Epithelial cell of proximal tubule (primary cell): ENCODE measurements around the gene VAC14. TPM values are rescaled to one million over a fixed set of nuclear protein-coding genes. Genes with fewer than 3 reads are reported as not detected.

Experiments used
- DNase-seq: peaks from one replicate; pipeline ENCODE4 v3.0.0-alpha.2; 2011; ENCODE audit warnings: low read depth
- H3K4me3 ChIP-seq: 2 replicates; pipeline ENCODE4 v1.5.1; 2011; ENCODE audit warnings: low read depth, mild to moderate bottlenecking, low read length
- total RNA-seq: library from RNA; depleted of rRNA; stranded (reverse); fragments of >200 nt; gene quantifications from 2 replicates; pipeline ENCODE4 v1.2.3, GENCODE V29; 2015
- TF ChIP-seq, protein P1 (sequence below): conservative IDR thresholded peaks from 2 replicates; pipeline ENCODE4 v1.5.1; 2012; ENCODE audit warnings: low read depth, mild to moderate bottlenecking, low read length

Gene VAC14
- total RNA-seq, 1 donor from 2014 or later: 32.5 TPM

DNA sequence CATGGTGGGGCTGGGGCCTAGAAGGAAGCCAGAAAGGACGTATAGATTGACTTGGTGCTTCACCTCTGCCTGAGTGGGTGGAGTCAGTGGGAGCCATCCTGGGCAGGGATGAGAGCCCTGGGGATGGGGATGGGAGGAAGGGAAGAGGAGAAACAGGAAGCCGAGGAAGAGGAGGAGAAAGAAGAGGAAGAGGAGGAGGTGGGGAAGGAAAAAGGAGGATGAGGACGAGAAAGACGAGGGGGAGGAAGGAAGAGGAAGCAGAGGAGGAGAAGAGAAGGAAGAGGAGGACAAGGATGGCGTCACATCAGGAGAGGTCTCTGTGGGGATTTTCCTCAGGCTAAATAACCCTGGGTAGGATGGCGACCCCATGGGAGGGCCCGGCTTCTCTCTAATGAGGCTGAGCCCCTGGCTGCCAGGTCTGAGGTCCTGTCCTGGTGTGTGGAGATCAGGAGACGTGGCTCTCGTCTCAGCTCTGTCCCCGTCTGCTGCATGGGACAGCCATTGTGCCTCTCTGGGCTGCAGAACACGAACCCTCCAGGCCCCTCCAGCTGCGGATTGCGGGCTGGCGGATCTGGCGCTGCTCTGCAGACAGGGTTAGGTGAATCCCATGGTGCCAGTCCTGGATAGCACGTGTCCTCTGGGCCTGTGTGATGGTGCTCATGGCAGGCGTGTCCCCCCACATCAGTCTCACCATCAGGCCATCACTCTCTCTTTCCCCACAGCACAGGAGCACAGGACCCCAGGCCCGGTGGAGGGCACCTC, 79.6 kb downstream of the VAC14 start:
- DNase-seq: no peak
- TF ChIP-seq, protein P1, sequence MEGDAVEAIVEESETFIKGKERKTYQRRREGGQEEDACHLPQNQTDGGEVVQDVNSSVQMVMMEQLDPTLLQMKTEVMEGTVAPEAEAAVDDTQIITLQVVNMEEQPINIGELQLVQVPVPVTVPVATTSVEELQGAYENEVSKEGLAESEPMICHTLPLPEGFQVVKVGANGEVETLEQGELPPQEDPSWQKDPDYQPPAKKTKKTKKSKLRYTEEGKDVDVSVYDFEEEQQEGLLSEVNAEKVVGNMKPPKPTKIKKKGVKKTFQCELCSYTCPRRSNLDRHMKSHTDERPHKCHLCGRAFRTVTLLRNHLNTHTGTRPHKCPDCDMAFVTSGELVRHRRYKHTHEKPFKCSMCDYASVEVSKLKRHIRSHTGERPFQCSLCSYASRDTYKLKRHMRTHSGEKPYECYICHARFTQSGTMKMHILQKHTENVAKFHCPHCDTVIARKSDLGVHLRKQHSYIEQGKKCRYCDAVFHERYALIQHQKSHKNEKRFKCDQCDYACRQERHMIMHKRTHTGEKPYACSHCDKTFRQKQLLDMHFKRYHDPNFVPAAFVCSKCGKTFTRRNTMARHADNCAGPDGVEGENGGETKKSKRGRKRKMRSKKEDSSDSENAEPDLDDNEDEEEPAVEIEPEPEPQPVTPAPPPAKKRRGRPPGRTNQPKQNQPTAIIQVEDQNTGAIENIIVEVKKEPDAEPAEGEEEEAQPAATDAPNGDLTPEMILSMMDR: no peak
- H3K4me3 ChIP-seq: no peak overlapping the region

DNA sequence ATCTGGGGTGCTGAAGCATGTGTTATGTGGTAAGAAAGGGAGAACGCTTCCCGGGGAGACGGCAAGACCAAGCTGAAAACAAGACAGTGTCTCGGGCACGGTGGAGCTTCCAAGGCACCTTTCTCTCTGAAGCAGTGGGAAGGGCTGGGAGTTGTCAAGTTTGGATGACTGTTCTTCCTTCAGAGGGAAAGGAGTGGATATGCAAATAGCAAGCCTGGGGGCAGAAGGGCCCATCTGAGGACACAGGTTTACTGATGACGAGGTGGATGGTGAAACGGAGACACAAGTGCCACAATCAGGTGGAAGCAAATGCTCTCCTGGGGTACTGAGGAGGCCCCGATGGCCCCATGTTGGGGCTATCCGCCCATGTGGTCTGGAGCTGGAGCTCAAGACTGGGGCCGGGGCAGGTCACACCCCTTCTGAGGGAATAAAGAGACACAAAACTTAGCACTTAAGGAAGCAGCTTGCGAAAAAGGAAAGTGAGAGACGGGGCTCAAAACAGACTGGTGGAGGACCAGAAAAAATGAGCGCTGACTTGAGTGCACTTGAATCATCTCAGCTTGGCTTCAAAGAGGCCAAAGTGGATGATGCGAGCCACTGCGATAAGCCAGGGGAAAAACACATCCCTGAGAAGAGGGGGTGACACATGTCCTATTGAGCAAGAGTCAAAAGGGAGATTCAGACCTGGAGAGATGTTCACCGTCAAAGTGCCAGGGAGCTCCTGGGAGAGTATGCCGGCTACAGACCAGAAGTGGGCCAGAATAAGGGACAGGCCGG, 80.3 kb downstream of the VAC14 start:
- H3K4me3 ChIP-seq: no peak overlapping the region
- TF ChIP-seq, protein P1: no peak
- no peak for DNase-seq

DNA sequence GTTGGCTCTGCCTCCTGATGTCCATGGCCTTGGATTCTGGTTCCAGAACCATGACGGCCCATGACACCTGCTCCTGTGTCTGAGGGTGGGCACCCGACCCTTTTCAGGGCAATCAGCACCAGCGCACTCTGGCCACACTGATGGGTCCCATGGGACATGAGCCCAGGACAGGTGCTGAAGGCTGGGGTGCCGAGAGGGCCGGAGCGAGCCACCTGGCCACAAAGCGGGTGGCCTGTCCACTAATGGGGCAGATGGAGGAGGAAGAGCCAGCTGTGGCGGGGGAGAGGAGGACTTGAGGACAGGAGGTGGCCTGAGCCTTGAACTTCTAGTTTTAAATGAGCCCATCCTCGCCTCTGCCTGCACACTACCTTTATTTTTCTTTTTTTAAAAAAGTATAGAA, 83.9 kb downstream of the VAC14 start:
- no peak for DNase-seq
- TF ChIP-seq, protein P1: no peak
- H3K4me3 ChIP-seq: no peak overlapping the region

DNA sequence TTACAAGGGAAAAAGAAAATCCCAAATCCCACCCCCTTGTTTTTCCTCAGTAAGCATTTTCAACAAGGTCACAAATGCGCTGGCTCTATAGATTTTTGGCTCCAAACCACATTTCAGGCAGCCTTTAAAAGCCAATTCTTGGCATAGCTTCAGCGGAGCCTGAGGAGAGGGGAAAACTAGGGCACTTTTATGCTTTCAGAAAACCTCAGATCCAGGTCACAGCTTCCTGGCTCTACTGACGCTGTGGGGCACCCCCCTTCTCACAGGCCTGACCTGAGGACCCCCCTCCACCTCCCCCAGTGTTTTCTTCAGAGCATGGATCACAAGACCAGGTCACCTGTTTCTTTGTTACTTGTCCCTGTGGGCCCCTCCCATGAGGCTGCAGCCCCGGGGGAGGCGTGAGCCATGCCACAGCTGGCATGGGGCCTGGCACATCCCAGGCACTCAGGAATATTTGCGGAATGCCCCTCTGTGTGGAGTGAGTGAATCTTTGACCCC, 85.0 kb downstream of the VAC14 start:
- TF ChIP-seq, protein P1: no peak
- peak; percentile 56 for DNase-seq
- peak overlapping the region; percentile 20 for H3K4me3 ChIP-seq

DNA sequence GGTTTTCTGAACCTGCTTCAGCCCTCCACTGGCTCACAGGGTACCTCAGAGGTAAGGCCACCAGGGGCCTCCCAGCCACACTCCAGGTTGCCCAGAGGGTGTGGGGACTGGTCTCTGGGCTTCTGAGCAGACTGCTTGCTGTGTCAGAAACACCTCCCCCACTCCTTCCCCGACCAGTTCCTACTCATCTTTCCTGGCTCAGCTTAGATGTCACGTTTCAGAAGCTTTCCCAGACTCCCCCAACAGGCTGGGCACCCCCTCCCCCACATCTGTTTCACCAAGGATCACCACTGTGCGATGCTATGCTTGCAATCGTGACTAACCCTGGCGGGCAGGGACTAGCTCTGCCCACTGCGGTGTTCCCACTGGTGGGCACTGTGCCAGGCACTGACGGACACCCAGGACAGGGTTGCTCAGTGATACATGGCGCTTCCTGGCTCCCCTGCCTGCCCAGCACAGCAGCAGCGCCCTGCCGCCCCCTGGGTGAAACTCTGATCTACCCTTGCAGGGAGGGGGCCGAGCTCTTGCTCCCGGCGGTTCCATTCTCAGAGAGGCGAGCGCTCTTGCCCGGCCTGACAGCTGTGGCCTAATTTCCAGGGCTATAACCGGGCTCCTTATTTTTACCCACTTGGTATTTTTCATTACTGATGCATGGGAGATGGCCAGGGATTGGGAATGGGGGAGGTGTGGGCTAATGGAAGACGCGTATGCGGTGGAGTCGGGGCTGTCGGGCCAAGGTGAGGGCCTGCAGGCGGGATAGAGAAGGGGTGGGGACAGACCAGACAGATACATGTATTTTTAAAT, 85.7 kb downstream of the VAC14 start:
- peak overlapping the region; percentile 20 for H3K4me3 ChIP-seq
- TF ChIP-seq, protein P1: peak; percentile 33
- DNase-seq: peak; percentile 97

DNA sequence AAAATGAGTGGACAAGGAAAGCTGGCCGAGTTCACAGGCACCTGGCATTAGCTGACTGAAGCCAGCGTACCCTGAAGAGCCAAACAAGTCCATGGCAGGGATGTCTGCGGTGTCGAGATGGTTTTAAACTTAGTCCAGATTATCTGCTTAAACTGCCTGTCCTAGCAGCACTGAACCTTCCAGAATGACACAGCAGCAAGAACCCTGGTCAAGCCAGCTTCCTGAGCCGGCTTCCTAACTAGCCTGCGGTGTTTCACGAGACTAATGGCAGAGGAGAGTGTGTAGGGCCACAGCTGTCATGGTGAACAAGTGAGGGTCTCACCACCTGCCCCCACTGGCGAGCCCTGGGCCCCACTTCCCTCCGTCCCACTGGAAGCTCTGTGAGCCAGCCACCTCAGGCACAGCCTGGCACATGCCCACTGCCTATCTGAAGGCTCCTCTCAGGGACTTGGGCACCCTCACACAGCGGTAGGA, 86.3 kb downstream of the VAC14 start:
- TF ChIP-seq, protein P1: no peak

More for the DNA sequence above, 86.3 kb downstream of the VAC14 start:
- H3K4me3 ChIP-seq: no peak overlapping the region
- no peak for DNase-seq
